Mesothelial cell of epicardium (in vitro differentiated cells): ENCODE results near the gene EFCAB5. TPM values are rescaled to one million over a fixed set of nuclear protein-coding genes. Genes with fewer than 3 reads are reported as not detected.

Experiments used
- DNase-seq, 2 experiments: peaks; one replicate each; pipeline ENCODE4 v3.0.0; 2021; ENCODE audit warnings: low spot score in 2 of 2; ENCODE audit not compliant: unreplicated experiment in 2 of 2
- H3K27ac Mint-ChIP-seq: 2 replicates; pipeline ENCODE4 v1.8.0; 2021; ENCODE audit warnings: mixed read lengths
- H3K27me3 Mint-ChIP-seq: 2 replicates; pipeline ENCODE4 v1.8.0; 2021; ENCODE audit warnings: low read depth, mixed read lengths
- H3K36me3 Mint-ChIP-seq: 2 replicates; pipeline ENCODE4 v1.8.0; 2021; ENCODE audit warnings: mixed read lengths
- H3K4me1 Mint-ChIP-seq: 2 replicates; pipeline ENCODE4 v1.8.0; 2021; ENCODE audit warnings: mixed read lengths
- H3K4me3 Mint-ChIP-seq: 2 replicates; pipeline ENCODE4 v1.8.0; 2021; ENCODE audit warnings: mild to moderate bottlenecking, moderate library complexity, mixed read lengths
- H3K9me3 Mint-ChIP-seq: 2 replicates; pipeline ENCODE4 v1.8.0; 2021; ENCODE audit warnings: mixed read lengths
- CTCF ChIP-seq: fragments of 200-600 bp; sonication (generic); IDR thresholded peaks from one replicate; pipeline ENCODE4 v1.5.0; 2021; ENCODE audit warnings: antibody characterized with exemption; ENCODE audit not compliant: unreplicated experiment
- total RNA-seq: library from RNA; stranded (reverse); gene quantifications from 3 replicates; pipeline ENCODE4 v1.2.1, GENCODE V29; 2021

The EFCAB5 gene
- total RNA-seq, 1 donor from 2014 or later = 0.58 TPM

- no peak overlapping the region for H3K27ac Mint-ChIP-seq
- H3K9me3 Mint-ChIP-seq = peaks cover 39% of the 10 kb centered on the region
- no peak for TF ChIP-seq CTCF
- DNase-seq = no peak
- peaks cover 16% of the 10 kb centered on the region for H3K27me3 Mint-ChIP-seq
- H3K4me3 Mint-ChIP-seq = no peak overlapping the region
- H3K4me1 Mint-ChIP-seq = no peaks in the 10 kb centered on the region
- H3K36me3 Mint-ChIP-seq = peaks cover 10% of the 10 kb centered on the region
Observed at GRCh38 chr17:30064738-30065137, 123.3 kb downstream of the EFCAB5 start.

- Mint-ChIP-seq H3K36me3 (peaks cover 10% of the 10 kb centered on the region), H3K27ac (no peak overlapping the region), H3K27me3 (peaks cover 17% of the 10 kb centered on the region), H3K4me1 (no peaks in the 10 kb centered on the region), H3K4me3 (no peak overlapping the region), H3K9me3 (peaks cover 52% of the 10 kb centered on the region)
- no peak for TF ChIP-seq CTCF
- no peak for DNase-seq
Observed at GRCh38 chr17:30068465-30068864, 127.0 kb downstream of the EFCAB5 start.

DNA sequence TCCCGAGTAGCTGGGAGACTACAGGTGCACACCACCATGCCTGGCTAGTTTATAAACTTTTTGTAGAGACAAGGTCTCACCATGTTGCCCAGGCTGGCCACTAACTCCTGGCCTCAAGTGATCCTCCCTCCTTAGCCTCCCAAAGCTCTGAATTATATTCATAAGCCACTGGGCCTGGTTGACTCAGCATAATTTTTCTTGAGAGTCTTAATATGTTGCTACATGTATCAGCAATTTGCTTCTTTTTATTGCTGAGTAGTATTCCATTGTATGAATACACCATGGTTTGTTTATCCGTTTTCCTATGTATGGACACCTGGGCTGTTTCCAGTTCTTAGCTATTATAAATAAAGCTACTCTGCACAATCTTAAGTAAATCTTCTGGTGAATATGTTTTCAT is 132.8 kb downstream of the EFCAB5 start:
- Mint-ChIP-seq H3K9me3 (peaks cover 14% of the 10 kb centered on the region), H3K4me3 (no peak overlapping the region), H3K27me3 (peaks cover 60% of the 10 kb centered on the region), H3K27ac (no peak overlapping the region), H3K4me1 (no peaks in the 10 kb centered on the region), H3K36me3 (no peaks in the 10 kb centered on the region)
- no peak for DNase-seq
- no peak for TF ChIP-seq CTCF

- TF ChIP-seq CTCF = no peak
- Mint-ChIP-seq H3K9me3 (peaks cover 13% of the 10 kb centered on the region), H3K27me3 (peaks cover 63% of the 10 kb centered on the region), H3K36me3 (no peaks in the 10 kb centered on the region), H3K4me1 (no peaks in the 10 kb centered on the region), H3K27ac (no peak overlapping the region), H3K4me3 (no peak overlapping the region)
- no peak for DNase-seq
Observed at GRCh38 chr17:30074730-30075129, 133.3 kb downstream of the EFCAB5 start.

- H3K9me3 Mint-ChIP-seq = no peaks in the 10 kb centered on the region
- no peak for DNase-seq
- H3K27ac Mint-ChIP-seq = no peak overlapping the region
- H3K4me1 Mint-ChIP-seq = no peaks in the 10 kb centered on the region
- no peaks in the 10 kb centered on the region for H3K36me3 Mint-ChIP-seq
- TF ChIP-seq CTCF = no peak
- H3K4me3 Mint-ChIP-seq = no peak overlapping the region
- H3K27me3 Mint-ChIP-seq = peaks cover 37% of the 10 kb centered on the region
Observed at GRCh38 chr17:30082773-30083172, 141.3 kb downstream of the EFCAB5 start.

DNA sequence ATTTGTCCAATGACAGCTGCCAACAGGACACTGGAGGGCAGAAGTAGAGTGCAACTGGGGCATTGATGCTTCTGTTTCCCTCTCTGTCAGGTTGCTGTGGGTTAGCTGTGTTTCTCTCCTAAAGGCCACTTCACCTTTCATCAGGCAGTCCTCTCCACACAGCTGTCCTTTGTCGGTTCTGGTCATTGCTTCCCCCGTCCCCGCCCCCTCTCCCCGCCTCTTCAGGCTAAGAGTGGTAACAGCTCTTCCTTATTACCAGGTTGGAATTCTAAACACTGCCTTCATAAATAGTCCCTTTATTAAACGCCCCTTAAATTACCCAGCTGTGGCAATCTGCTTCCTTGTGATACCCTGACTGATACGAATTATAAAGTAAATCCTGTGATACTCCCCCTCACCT is 143.4 kb downstream of the EFCAB5 start:
- peaks cover 21% of the 10 kb centered on the region for H3K27me3 Mint-ChIP-seq
- no peak for TF ChIP-seq CTCF
- no peaks in the 10 kb centered on the region for H3K9me3 Mint-ChIP-seq
- no peak for DNase-seq
- H3K4me1 Mint-ChIP-seq = no peaks in the 10 kb centered on the region
- H3K36me3 Mint-ChIP-seq = no peaks in the 10 kb centered on the region
- H3K4me3 Mint-ChIP-seq = no peak overlapping the region
- no peak overlapping the region for H3K27ac Mint-ChIP-seq
